ENCODE data around the gene GNPTAB.

GNPTAB gene

GRCh38 chr12:101729842-101730241 is 100.9 kb downstream of the GNPTAB start:
- DNase-seq: no peak

- DNase-seq: no peak
Observed at GRCh38 chr12:101727098-101727497, 103.7 kb downstream of the GNPTAB start.

GRCh38 chr12:101722392-101722791 is 108.4 kb downstream of the GNPTAB start:
- DNase-seq: no peak

- DNase-seq: no peak
Observed at GRCh38 chr12:101720118-101720517, 110.6 kb downstream of the GNPTAB start.

- no peak for DNase-seq
Observed at GRCh38 chr12:101719566-101719965, 111.2 kb downstream of the GNPTAB start.

- no peak for DNase-seq
Observed at GRCh38 chr12:101714877-101715444, 115.8 kb downstream of the GNPTAB start.

GRCh38 chr12:101713930-101714329 is 116.8 kb downstream of the GNPTAB start:
- no peak for DNase-seq

- no peak for DNase-seq
Observed at GRCh38 chr12:101713059-101713682, 117.6 kb downstream of the GNPTAB start.

GRCh38 chr12:101710288-101710687 is 120.5 kb downstream of the GNPTAB start:
- no peak for DNase-seq

GRCh38 chr12:101707131-101707782 is 123.5 kb downstream of the GNPTAB start:
- no peak for DNase-seq

GRCh38 chr12:101706403-101706802 is 124.4 kb downstream of the GNPTAB start:
- DNase-seq: no peak

- no peak for DNase-seq
Observed at GRCh38 chr12:101703487-101703886, 127.3 kb downstream of the GNPTAB start.

GRCh38 chr12:101700299-101700820 is 130.4 kb downstream of the GNPTAB start:
- DNase-seq: no peak

GRCh38 chr12:101698800-101699347 is 131.9 kb downstream of the GNPTAB start:
- no peak for DNase-seq

- peak in 1 of 2 experiments; percentile 6 for DNase-seq
Observed at GRCh38 chr12:101697930-101698799, 132.6 kb downstream of the GNPTAB start.

GRCh38 chr12:101697197-101697929 is 133.4 kb downstream of the GNPTAB start, which contains the start of gene CHPT1:
CHPT1 (plus strand) TSS chr12:101697640; CDS start chr12:101697862, 222 bp downstream.
- DNase-seq: peak in 1 of 2 experiments; percentile 69

GRCh38 chr12:101696251-101697196 is 134.2 kb downstream of the GNPTAB start:
- DNase-seq: peak in 1 of 2 experiments; percentile 59

- DNase-seq: no peak
Observed at GRCh38 chr12:101695706-101696105, 135.1 kb downstream of the GNPTAB start.
